Activated T-helper 9 cell treated with anti-CD3 and anti-CD28 coated beads, Interleukin-2, amount 50 U/mL, for 16 hours (primary cell): ENCODE results near the gene UBAC1.

Experiments
- DNase-seq: peaks from one replicate; pipeline ENCODE4 v3.0.0-alpha.2; 2020; ENCODE audit warnings: low read depth

Gene UBAC1

GRCh38 chr9:135884328-135885035 lies 76.7 kb downstream of the UBAC1 start:
- no peak for DNase-seq

- DNase-seq: no peak
Observed at GRCh38 chr9:135883410-135884089, 77.6 kb downstream of the UBAC1 start.
